WTC11 (cell line): ENCODE measurements around the gene SAG. TPM values are rescaled to one million over a fixed set of nuclear protein-coding genes. Genes with fewer than 3 reads are reported as not detected.

Experiments
- ATAC-seq: fragments of 200-7000 bp; cut with Tn5 transposase; 2 replicates; pipeline ENCODE4 v1.10.0; 2021; ENCODE audit warnings: mild to moderate bottlenecking, moderate library complexity
- CTCF ChIA-PET: fragments of 300-600 bp; sonication (Branson Sonifier 250); formaldehyde crosslinking; loops from one replicate; lab custom pipeline; 2021; ENCODE audit warnings: antibody characterized with exemption; lab: Charles Lee
- POLR2A ChIA-PET: fragments of 350-600 bp; sonication (Branson Sonifier 250); formaldehyde crosslinking; loops from one replicate; lab custom pipeline; 2021; ENCODE audit warnings: antibody characterized with exemption; lab: Charles Lee
- DNase-seq: peaks from one replicate; pipeline ENCODE4 v3.0.0; 2021; ENCODE audit warnings: low spot score
- H3K27ac Mint-ChIP-seq: 2 replicates; pipeline ENCODE4 v1.8.0; 2021; ENCODE audit warnings: mixed read lengths
- H3K27me3 Mint-ChIP-seq: 2 replicates; pipeline ENCODE4 v1.8.0; 2021; ENCODE audit warnings: low read depth, mild to moderate bottlenecking, moderate library complexity, mixed read lengths
- H3K36me3 Mint-ChIP-seq: 2 replicates; pipeline ENCODE4 v1.8.0; 2021; ENCODE audit warnings: mixed read lengths
- H3K4me1 Mint-ChIP-seq: 2 replicates; pipeline ENCODE4 v1.8.0; 2022; ENCODE audit warnings: mixed read lengths
- H3K4me3 Mint-ChIP-seq: 2 replicates; pipeline ENCODE4 v1.8.0; 2021; ENCODE audit warnings: mild to moderate bottlenecking, moderate library complexity, mixed read lengths
- H3K9me3 Mint-ChIP-seq: 2 replicates; pipeline ENCODE4 v1.8.0; 2021; ENCODE audit warnings: mixed read lengths
- GTF2I ChIP-seq: fragments of 250-450 bp; sonication (Bioruptor Pico); conservative IDR thresholded peaks from 2 replicates; pipeline ENCODE4 v1.4.0; 2021; ENCODE audit warnings: mild to moderate bottlenecking
- NR2C2 ChIP-seq: sonication (generic); formaldehyde crosslinking; IDR thresholded peaks from 2 replicates; pipeline ENCODE4 v1.8.0; 2022; ENCODE audit warnings: mild to moderate bottlenecking, missing genetic modification reagents
- NR3C1 ChIP-seq: sonication (generic); formaldehyde crosslinking; conservative IDR thresholded peaks from 2 replicates; pipeline ENCODE4 v1.8.1; 2023; ENCODE audit warnings: low read depth, mild to moderate bottlenecking, missing genetic modification reagents
- PRRX2 ChIP-seq: fragments of 250-450 bp; sonication (Bioruptor Pico); IDR thresholded peaks from 2 replicates; pipeline ENCODE4 v1.8.0; 2021; ENCODE audit warnings: mild to moderate bottlenecking
- SMAD3 ChIP-seq: sonication (generic); formaldehyde crosslinking; IDR thresholded peaks from 2 replicates; pipeline ENCODE4 v1.8.0; 2022; ENCODE audit warnings: missing genetic modification reagents, mild to moderate bottlenecking, borderline replicate concordance
- TEAD1 ChIP-seq: sonication (generic); formaldehyde crosslinking; IDR thresholded peaks from 2 replicates; pipeline ENCODE4 v1.8.0; 2022; ENCODE audit warnings: mild to moderate bottlenecking, missing genetic modification reagents
- TEAD4 ChIP-seq: sonication (generic); formaldehyde crosslinking; IDR thresholded peaks from 2 replicates; pipeline ENCODE4 v1.8.0; 2022; ENCODE audit warnings: mild to moderate bottlenecking, missing genetic modification reagents
- ZNF138 ChIP-seq: sonication (generic); formaldehyde crosslinking; conservative IDR thresholded peaks from 2 replicates; pipeline ENCODE4 v1.8.1; 2022; ENCODE audit warnings: mild to moderate bottlenecking, moderate library complexity, missing genetic modification reagents
- total RNA-seq: library from RNA; stranded (reverse); gene quantifications from 3 replicates; pipeline ENCODE4 v1.2.3, GENCODE V29; 2021
- TF ChIP-seq, protein P1 (sequence below): sonication (generic); formaldehyde crosslinking; IDR thresholded peaks from 2 replicates; pipeline ENCODE4 v1.8.1; 2022; ENCODE audit warnings: low read depth, mild to moderate bottlenecking, moderate library complexity, missing genetic modification reagents, borderline replicate concordance
- TF ChIP-seq, protein P2 (sequence below): fragments of 250-450 bp; sonication (Bioruptor Pico); IDR thresholded peaks from 2 replicates; pipeline ENCODE4 v1.9.0; 2021; ENCODE audit warnings: mild to moderate bottlenecking
- TF ChIP-seq, protein P3 (sequence below): sonication (generic); formaldehyde crosslinking; IDR thresholded peaks from 2 replicates; pipeline ENCODE4 v1.8.0; 2022; ENCODE audit warnings: mild to moderate bottlenecking, missing genetic modification reagents
- TF ChIP-seq, protein P4 (sequence below): fragments of 250-450 bp; sonication (Bioruptor Pico); IDR thresholded peaks from 2 replicates; pipeline ENCODE4 v1.9.0; 2021; ENCODE audit warnings: mild to moderate bottlenecking, borderline replicate concordance
- TF ChIP-seq, protein P5 (sequence below): sonication (generic); formaldehyde crosslinking; IDR thresholded peaks from 2 replicates; pipeline ENCODE4 v1.8.1; 2023; ENCODE audit warnings: mild to moderate bottlenecking, missing genetic modification reagents
- TF ChIP-seq, protein P6 (sequence below): sonication (generic); formaldehyde crosslinking; IDR thresholded peaks from 2 replicates; pipeline ENCODE4 v1.8.1; 2023; ENCODE audit warnings: mild to moderate bottlenecking, moderate library complexity, missing genetic modification reagents

The SAG gene
- total RNA-seq, 1 experiment from 2014 or later = not detected

DNA sequence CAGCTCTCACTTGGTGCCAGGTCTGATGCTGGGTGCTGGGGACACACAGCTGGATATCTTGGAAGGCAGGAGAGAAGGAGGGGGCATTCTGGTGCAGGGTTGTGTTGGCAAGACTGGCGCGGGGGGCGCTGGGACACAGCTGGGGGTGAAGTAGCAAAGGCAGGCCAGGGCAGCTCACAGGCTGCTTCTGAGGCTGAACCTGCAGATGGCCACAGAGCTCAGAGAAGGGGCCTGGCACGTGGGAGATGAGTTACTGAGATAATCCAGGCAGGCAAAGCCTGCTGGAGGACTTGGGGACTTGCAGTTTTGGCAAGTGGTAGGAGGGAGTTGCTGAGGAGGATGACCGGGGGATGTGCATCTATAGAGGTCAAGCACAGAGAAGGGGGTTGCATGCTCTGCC is 30.4 kb downstream of the SAG start:
- ChIA-PET CTCF (interaction anchor here (0.6 to 1.1 kb wide), 2 partner anchors 14 to 202 kb away, joined by 3 read pairs; no protein-coding TSS in a partner anchor), POLR2A (no interaction called here)
- no peak overlapping the region for H3K4me3 Mint-ChIP-seq
- H3K9me3 Mint-ChIP-seq = peaks cover 6% of the 10 kb centered on the region
- no peak overlapping the region for H3K27ac Mint-ChIP-seq
- ATAC-seq = 0 out of 2 replicates have a peak, but pooled peaks have one; percentile 34
- no peak for DNase-seq
- H3K4me1 Mint-ChIP-seq = no peaks in the 10 kb centered on the region
- H3K27me3 Mint-ChIP-seq = peaks cover 12% of the 10 kb centered on the region; the same call in 1 of the 2 replicates
- H3K36me3 Mint-ChIP-seq = no peaks in the 10 kb centered on the region
- TF ChIP-seq, protein P1, sequence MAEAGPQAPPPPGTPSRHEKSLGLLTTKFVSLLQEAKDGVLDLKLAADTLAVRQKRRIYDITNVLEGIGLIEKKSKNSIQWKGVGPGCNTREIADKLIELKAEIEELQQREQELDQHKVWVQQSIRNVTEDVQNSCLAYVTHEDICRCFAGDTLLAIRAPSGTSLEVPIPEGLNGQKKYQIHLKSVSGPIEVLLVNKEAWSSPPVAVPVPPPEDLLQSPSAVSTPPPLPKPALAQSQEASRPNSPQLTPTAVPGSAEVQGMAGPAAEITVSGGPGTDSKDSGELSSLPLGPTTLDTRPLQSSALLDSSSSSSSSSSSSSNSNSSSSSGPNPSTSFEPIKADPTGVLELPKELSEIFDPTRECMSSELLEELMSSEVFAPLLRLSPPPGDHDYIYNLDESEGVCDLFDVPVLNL (CRISPR knock-in tag) = no peak
- TF ChIP-seq ZNF138 (CRISPR knock-in tag) = no peak
- TF ChIP-seq, all 79 proteins: peak for 0

DNA sequence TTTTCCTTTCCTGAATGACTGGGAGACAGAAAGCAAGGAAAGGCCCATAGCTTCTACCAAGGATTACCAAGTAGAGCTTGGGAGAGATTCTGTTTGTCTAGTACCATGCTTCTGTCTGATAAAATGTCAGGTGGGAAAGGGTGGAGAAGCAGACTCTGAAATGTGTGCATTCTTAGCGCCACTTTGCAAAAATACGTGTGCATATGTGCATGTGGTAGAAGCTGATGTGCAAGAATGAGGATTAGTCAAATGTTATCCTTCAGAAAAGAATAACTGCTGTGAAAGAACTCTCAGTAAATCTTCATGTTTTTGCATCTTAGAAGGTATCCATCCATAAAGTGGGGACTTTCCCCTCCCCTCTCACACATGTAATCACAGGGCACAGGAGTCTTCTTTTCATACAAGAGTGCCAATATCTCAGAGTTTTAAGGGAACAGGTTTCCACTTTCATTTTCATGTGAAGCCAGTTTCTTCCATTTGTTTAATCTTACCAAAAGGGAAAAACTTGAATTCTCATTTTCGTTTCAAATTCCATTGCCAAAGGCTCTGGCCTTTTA is 31.3 kb downstream of the SAG start:
- CTCF ChIA-PET = interaction anchor here (1.1 kb wide), 1 partner anchor 15 kb away, joined by 3 read pairs; no protein-coding TSS in a partner anchor

DNA sequence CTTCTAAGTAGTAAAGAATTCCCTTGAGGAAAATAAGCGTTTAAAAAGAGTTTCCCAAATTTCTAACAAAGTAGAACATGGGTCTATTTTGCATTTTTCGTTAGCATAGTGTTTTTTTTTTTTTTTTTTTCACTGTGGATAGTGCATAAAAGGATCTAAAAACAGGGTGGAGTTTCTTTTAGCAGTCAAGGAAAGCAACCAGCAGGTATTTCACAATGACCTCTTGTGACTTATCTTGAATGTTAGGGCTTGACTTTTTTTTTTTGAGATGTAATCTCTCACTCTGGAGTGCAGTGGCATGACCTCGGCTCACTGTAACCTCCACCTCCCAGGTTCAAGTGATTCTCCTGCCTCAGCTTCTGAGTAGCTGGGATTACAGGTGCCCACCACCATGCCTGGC is 31.8 kb downstream of the SAG start:
- Mint-ChIP-seq H3K4me3 (no peak overlapping the region), H3K27ac (no peak overlapping the region), H3K36me3 (no peaks in the 10 kb centered on the region), H3K27me3 (peaks cover 7% of the 10 kb centered on the region; the same call in 1 of the 2 replicates), H3K4me1 (no peaks in the 10 kb centered on the region), H3K9me3 (peaks cover 6% of the 10 kb centered on the region)
- POLR2A ChIA-PET = no interaction called here
- DNase-seq (no peak), ATAC-seq (no peak)
- TF ChIP-seq, protein P2, sequence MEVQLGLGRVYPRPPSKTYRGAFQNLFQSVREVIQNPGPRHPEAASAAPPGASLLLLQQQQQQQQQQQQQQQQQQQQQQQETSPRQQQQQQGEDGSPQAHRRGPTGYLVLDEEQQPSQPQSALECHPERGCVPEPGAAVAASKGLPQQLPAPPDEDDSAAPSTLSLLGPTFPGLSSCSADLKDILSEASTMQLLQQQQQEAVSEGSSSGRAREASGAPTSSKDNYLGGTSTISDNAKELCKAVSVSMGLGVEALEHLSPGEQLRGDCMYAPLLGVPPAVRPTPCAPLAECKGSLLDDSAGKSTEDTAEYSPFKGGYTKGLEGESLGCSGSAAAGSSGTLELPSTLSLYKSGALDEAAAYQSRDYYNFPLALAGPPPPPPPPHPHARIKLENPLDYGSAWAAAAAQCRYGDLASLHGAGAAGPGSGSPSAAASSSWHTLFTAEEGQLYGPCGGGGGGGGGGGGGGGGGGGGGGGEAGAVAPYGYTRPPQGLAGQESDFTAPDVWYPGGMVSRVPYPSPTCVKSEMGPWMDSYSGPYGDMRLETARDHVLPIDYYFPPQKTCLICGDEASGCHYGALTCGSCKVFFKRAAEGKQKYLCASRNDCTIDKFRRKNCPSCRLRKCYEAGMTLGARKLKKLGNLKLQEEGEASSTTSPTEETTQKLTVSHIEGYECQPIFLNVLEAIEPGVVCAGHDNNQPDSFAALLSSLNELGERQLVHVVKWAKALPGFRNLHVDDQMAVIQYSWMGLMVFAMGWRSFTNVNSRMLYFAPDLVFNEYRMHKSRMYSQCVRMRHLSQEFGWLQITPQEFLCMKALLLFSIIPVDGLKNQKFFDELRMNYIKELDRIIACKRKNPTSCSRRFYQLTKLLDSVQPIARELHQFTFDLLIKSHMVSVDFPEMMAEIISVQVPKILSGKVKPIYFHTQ (CRISPR knock-in tag) = no peak
- TF ChIP-seq, protein P3, sequence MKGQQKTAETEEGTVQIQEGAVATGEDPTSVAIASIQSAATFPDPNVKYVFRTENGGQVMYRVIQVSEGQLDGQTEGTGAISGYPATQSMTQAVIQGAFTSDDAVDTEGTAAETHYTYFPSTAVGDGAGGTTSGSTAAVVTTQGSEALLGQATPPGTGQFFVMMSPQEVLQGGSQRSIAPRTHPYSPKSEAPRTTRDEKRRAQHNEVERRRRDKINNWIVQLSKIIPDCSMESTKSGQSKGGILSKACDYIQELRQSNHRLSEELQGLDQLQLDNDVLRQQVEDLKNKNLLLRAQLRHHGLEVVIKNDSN (CRISPR knock-in tag) = no peak
- no peak for TF ChIP-seq TEAD1 (CRISPR knock-in tag)
- TF ChIP-seq, protein P4, sequence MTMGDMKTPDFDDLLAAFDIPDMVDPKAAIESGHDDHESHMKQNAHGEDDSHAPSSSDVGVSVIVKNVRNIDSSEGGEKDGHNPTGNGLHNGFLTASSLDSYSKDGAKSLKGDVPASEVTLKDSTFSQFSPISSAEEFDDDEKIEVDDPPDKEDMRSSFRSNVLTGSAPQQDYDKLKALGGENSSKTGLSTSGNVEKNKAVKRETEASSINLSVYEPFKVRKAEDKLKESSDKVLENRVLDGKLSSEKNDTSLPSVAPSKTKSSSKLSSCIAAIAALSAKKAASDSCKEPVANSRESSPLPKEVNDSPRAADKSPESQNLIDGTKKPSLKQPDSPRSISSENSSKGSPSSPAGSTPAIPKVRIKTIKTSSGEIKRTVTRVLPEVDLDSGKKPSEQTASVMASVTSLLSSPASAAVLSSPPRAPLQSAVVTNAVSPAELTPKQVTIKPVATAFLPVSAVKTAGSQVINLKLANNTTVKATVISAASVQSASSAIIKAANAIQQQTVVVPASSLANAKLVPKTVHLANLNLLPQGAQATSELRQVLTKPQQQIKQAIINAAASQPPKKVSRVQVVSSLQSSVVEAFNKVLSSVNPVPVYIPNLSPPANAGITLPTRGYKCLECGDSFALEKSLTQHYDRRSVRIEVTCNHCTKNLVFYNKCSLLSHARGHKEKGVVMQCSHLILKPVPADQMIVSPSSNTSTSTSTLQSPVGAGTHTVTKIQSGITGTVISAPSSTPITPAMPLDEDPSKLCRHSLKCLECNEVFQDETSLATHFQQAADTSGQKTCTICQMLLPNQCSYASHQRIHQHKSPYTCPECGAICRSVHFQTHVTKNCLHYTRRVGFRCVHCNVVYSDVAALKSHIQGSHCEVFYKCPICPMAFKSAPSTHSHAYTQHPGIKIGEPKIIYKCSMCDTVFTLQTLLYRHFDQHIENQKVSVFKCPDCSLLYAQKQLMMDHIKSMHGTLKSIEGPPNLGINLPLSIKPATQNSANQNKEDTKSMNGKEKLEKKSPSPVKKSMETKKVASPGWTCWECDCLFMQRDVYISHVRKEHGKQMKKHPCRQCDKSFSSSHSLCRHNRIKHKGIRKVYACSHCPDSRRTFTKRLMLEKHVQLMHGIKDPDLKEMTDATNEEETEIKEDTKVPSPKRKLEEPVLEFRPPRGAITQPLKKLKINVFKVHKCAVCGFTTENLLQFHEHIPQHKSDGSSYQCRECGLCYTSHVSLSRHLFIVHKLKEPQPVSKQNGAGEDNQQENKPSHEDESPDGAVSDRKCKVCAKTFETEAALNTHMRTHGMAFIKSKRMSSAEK = no peak
- CTCF ChIA-PET = interaction anchor here (1.5 kb wide), 1 partner anchor 14 kb away, joined by 9 read pairs; the partner anchor contains the start of gene DGKD

More for the DNA sequence above, 31.3 kb downstream of the SAG start:
- no peak for DNase-seq
- Mint-ChIP-seq H3K36me3 (no peaks in the 10 kb centered on the region), H3K4me3 (no peak overlapping the region), H3K27me3 (peaks cover 11% of the 10 kb centered on the region; the same call in 1 of the 2 replicates), H3K9me3 (peaks cover 6% of the 10 kb centered on the region), H3K4me1 (no peaks in the 10 kb centered on the region), H3K27ac (no peak overlapping the region)
- TF ChIP-seq TEAD1 (CRISPR knock-in tag) = no peak
- no peak for TF ChIP-seq TEAD4 (CRISPR knock-in tag)
- TF ChIP-seq, protein P5, sequence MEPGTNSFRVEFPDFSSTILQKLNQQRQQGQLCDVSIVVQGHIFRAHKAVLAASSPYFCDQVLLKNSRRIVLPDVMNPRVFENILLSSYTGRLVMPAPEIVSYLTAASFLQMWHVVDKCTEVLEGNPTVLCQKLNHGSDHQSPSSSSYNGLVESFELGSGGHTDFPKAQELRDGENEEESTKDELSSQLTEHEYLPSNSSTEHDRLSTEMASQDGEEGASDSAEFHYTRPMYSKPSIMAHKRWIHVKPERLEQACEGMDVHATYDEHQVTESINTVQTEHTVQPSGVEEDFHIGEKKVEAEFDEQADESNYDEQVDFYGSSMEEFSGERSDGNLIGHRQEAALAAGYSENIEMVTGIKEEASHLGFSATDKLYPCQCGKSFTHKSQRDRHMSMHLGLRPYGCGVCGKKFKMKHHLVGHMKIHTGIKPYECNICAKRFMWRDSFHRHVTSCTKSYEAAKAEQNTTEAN = no peak
- no peak for TF ChIP-seq NR3C1 (CRISPR knock-in tag)
- no peak for TF ChIP-seq SMAD3 (CRISPR knock-in tag)
- TF ChIP-seq, protein P6, sequence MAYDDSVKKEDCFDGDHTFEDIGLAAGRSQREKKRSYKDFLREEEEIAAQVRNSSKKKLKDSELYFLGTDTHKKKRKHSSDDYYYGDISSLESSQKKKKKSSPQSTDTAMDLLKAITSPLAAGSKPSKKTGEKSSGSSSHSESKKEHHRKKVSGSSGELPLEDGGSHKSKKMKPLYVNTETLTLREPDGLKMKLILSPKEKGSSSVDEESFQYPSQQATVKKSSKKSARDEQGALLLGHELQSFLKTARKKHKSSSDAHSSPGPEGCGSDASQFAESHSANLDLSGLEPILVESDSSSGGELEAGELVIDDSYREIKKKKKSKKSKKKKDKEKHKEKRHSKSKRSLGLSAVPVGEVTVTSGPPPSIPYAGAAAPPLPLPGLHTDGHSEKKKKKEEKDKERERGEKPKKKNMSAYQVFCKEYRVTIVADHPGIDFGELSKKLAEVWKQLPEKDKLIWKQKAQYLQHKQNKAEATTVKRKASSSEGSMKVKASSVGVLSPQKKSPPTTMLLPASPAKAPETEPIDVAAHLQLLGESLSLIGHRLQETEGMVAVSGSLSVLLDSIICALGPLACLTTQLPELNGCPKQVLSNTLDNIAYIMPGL = no peak
- no peak for TF ChIP-seq NR2C2
- no peak for TF ChIP-seq GTF2I (CRISPR knock-in tag)
- TF ChIP-seq PRRX2 = no peak
- ATAC-seq = no peak
- POLR2A ChIA-PET = no interaction called here
